IMR-90 (cell line): ENCODE measurements around the gene LDLRAD1. TPM values are rescaled to one million over a fixed set of nuclear protein-coding genes. Genes with fewer than 3 reads are reported as not detected.

Source experiments
- ATAC-seq: fragments of 200-7000 bp; cut with Tn5 transposase; 2 replicates; pipeline ENCODE4 v1.9.1; 2020; ENCODE audit warnings: low read depth, mild to moderate bottlenecking, moderate library complexity
- BruUV-seq: library from RNA; stranded (reverse); fragments of 400-500 nt; replicated peaks from 2 replicates; lab custom pipeline; 2021; lab: Mats Ljungman, UMichigan
- CTCF ChIA-PET: fragments of 300-600 bp; formaldehyde crosslinking; extraction: SDS; loops from one replicate; lab custom pipeline; 2021; ENCODE audit warnings: antibody characterized with exemption; lab: Yijun Ruan, JAX
- POLR2A ChIA-PET: fragments of 300-600 bp; sonication (Branson Sonifier 250); formaldehyde crosslinking; loops from one replicate; lab custom pipeline; 2022; ENCODE audit warnings: antibody characterized with exemption; ENCODE audit not compliant: unreplicated experiment; lab: Charles Lee
- DNase-seq: peaks from one replicate; pipeline ENCODE4 v3.0.0; 2013
- H2AFZ ChIP-seq: replicated peaks from 2 replicates; pipeline ENCODE3; 2013; ENCODE audit warnings: low read length, mild to moderate bottlenecking; ENCODE audit not compliant: poor library complexity
- H2AK5ac ChIP-seq: 2 replicates; pipeline ENCODE4 v1.6.1; 2013; ENCODE audit warnings: low read depth, low read length, inconsistent platforms
- H2AK9ac ChIP-seq: replicated peaks from 2 replicates; pipeline ENCODE3; 2013; ENCODE audit warnings: mild to moderate bottlenecking, low read depth, low read length, moderate library complexity; ENCODE audit not compliant: poor library complexity
- H2BK120ac ChIP-seq: 2 replicates; pipeline ENCODE4 v1.6.1; 2013; ENCODE audit warnings: low read depth, low read length, inconsistent platforms
- H2BK15ac ChIP-seq: 3 replicates; pipeline ENCODE4 v1.6.1; 2013; ENCODE audit warnings: low read depth, low read length, inconsistent platforms
- H2BK20ac ChIP-seq: 2 replicates; pipeline ENCODE4 v1.6.1; 2013; ENCODE audit warnings: low read depth, mild to moderate bottlenecking, inconsistent platforms, low read length, moderate library complexity
- H2BK5ac ChIP-seq: 2 replicates; pipeline ENCODE4 v1.6.1; 2013; ENCODE audit warnings: mild to moderate bottlenecking, low read depth, low read length, inconsistent platforms; ENCODE audit not compliant: poor library complexity, severe bottlenecking
- H3K14ac ChIP-seq: replicated peaks from 2 replicates; pipeline ENCODE4 v1.6.1; 2013; ENCODE audit warnings: low read depth, low read length, inconsistent platforms
- H3K18ac ChIP-seq: 2 replicates; pipeline ENCODE4 v1.6.1; 2013; ENCODE audit warnings: low read depth, low read length, control low read depth
- H3K23ac ChIP-seq: 2 replicates; pipeline ENCODE4 v1.6.1; 2013; ENCODE audit warnings: low read depth, low read length, inconsistent platforms
- H3K27ac ChIP-seq: 2 replicates; pipeline ENCODE4 v1.5.1; 2013; ENCODE audit warnings: mild to moderate bottlenecking, control low read depth, low read length; ENCODE audit not compliant: insufficient read depth
- H3K27me3 ChIP-seq: 2 replicates; pipeline ENCODE4 v1.6.1; 2013; ENCODE audit warnings: low read length; ENCODE audit not compliant: control insufficient read depth, insufficient read depth
- H3K36me3 ChIP-seq: 2 replicates; pipeline ENCODE4 v1.6.1; 2013; ENCODE audit warnings: low read length, mixed read lengths; ENCODE audit not compliant: control insufficient read depth, insufficient read depth
- H3K4ac ChIP-seq: 2 replicates; pipeline ENCODE4 v1.6.1; 2013; ENCODE audit warnings: low read depth, low read length, inconsistent platforms
- H3K4me1 ChIP-seq: 2 replicates; pipeline ENCODE4 v1.6.1; 2013; ENCODE audit warnings: low read length, mixed read lengths; ENCODE audit not compliant: control insufficient read depth, insufficient read depth
- H3K4me2 ChIP-seq: 2 replicates; pipeline ENCODE4 v1.6.1; 2013; ENCODE audit warnings: low read depth, mild to moderate bottlenecking, control low read depth, low read length, moderate library complexity
- H3K4me3 ChIP-seq: 2 replicates; pipeline ENCODE4 v1.5.1; 2013; ENCODE audit warnings: low read depth, mild to moderate bottlenecking, control low read depth, low read length, moderate library complexity; ENCODE audit not compliant: insufficient read depth
- H3K56ac ChIP-seq: 2 replicates; pipeline ENCODE4 v1.6.1; 2013; ENCODE audit warnings: low read length, inconsistent platforms; ENCODE audit not compliant: insufficient read depth; ENCODE audit errors: extremely low read depth
- H3K79me1 ChIP-seq, 2 experiments: 2 replicates each; pipeline ENCODE4 v1.6.1; 2013; ENCODE audit warnings: low read length in 2 of 2, inconsistent platforms in 1 of 2, low read depth in 1 of 2
- H3K9ac ChIP-seq: 2 replicates; pipeline ENCODE4 v1.6.1; 2013; ENCODE audit warnings: low read depth, low read length, control low read depth
- H3K9me1 ChIP-seq: 2 replicates; pipeline ENCODE4 v1.6.1; 2013; ENCODE audit warnings: low read length, inconsistent platforms; ENCODE audit not compliant: insufficient read depth
- H3K9me3 ChIP-seq: 2 replicates; pipeline ENCODE4 v1.6.1; 2013; ENCODE audit warnings: low read length; ENCODE audit not compliant: control insufficient read depth, insufficient read depth
- H4K20me1 ChIP-seq: 2 replicates; pipeline ENCODE4 v1.6.1; 2013; ENCODE audit warnings: low read length, inconsistent platforms; ENCODE audit not compliant: insufficient read depth
- H4K5ac ChIP-seq: 2 replicates; pipeline ENCODE4 v1.6.1; 2013; ENCODE audit warnings: mild to moderate bottlenecking, low read depth, low read length, control low read depth
- H4K8ac ChIP-seq, 2 experiments: 2 replicates each; pipeline ENCODE4 v1.6.1; 2013; ENCODE audit warnings: low read depth in 2 of 2, low read length in 2 of 2, control low read depth in 1 of 2, inconsistent platforms in 1 of 2
- H4K91ac ChIP-seq: 2 replicates; pipeline ENCODE4 v1.6.1; 2013; ENCODE audit warnings: low read depth, low read length, inconsistent platforms; ENCODE audit not compliant: insufficient read depth
- BHLHE40 ChIP-seq: fragments of 150-350 bp; IDR thresholded peaks from 2 replicates; pipeline ENCODE4 v1.6.1; 2016; ENCODE audit warnings: mild to moderate bottlenecking, low read depth, low read length
- CEBPB ChIP-seq: IDR thresholded peaks from 2 replicates; pipeline ENCODE4 v1.6.1; 2012; ENCODE audit warnings: low read depth, low read length, improper control_type of control experiment
- CHD1 ChIP-seq: IDR thresholded peaks from 2 replicates; pipeline ENCODE4 v1.6.1; 2012; ENCODE audit warnings: low read depth, low read length, improper control_type of control experiment
- MAFK ChIP-seq: IDR thresholded peaks from 2 replicates; pipeline ENCODE4 v1.6.1; 2012; ENCODE audit warnings: low read depth, low read length, improper control_type of control experiment
- MXI1 ChIP-seq: IDR thresholded peaks from 2 replicates; pipeline ENCODE4 v1.6.1; 2012; ENCODE audit warnings: low read depth, mild to moderate bottlenecking, low read length, moderate library complexity, borderline replicate concordance
- NFE2L2 ChIP-seq: fragments of 150-350 bp; IDR thresholded peaks from 2 replicates; pipeline ENCODE4 v1.6.1; 2016; ENCODE audit warnings: low read depth, mild to moderate bottlenecking, low read length
- RCOR1 ChIP-seq: IDR thresholded peaks from 2 replicates; pipeline ENCODE4 v1.6.1; 2012; ENCODE audit warnings: mild to moderate bottlenecking, low read length, improper control_type of control experiment; ENCODE audit not compliant: insufficient replicate concordance
- RFX5 ChIP-seq: IDR thresholded peaks from 2 replicates; pipeline ENCODE4 v1.8.0; 2012; ENCODE audit warnings: low read depth, mild to moderate bottlenecking, low read length, moderate library complexity
- SMC3 ChIP-seq: fragments of 150-350 bp; IDR thresholded peaks from 2 replicates; pipeline ENCODE4 v1.6.1; 2016; ENCODE audit warnings: low read depth, mild to moderate bottlenecking, antibody characterized with exemption, low read length, moderate library complexity
- WGBS, 2 experiments: methylation state at CpG; one replicate each; pipeline versions ENCODE4 v1.1.5 to v1.1.7; 2013; ENCODE audit warnings: missing lambda C conversion rate in 2 of 2; ENCODE audit not compliant: insufficient read length in 1 of 2; ENCODE audit errors: extremely low coverage in 2 of 2; 5-methylcytosine and 5-hydroxymethylcytosine counted together
- dilution Hi-C: fragments of 300-500 bp; cut with HindIII; formaldehyde crosslinking; loops from one replicate; pipeline ENCODE4 v1.14.3; 2018; ENCODE audit warnings: low sequenced_read_pairs; ENCODE audit not compliant: unreplicated experiment
- in situ Hi-C: fragments of 300-500 bp; cut with MboI; formaldehyde crosslinking; loops from 3 replicates; pipeline ENCODE4 v1.14.3; 2019; ENCODE audit warnings: low sequenced_read_pairs, inconsistent platforms, mixed read lengths
- intact Hi-C: fragments of 100-400 bp; cut with micrococcal nuclease; formaldehyde crosslinking; loops from 2 replicates; pipeline ENCODE4 v1.10.0; 2022
- polyA plus RNA-seq, 3 experiments: library from polyadenylated mRNA; depleted of rRNA; stranded (reverse); fragments of >200 nt; gene quantifications; 2 replicates each; pipeline ENCODE4 v1.2.3, GENCODE V29; 2012; ENCODE audit warnings: low replicate concordance in 1 of 3
- total RNA-seq: library from RNA; depleted of rRNA; stranded (reverse); fragments of >200 nt; gene quantifications from 2 replicates; pipeline ENCODE4 v1.2.3, GENCODE V29; 2012
- TF ChIP-seq, protein P1 (sequence below): fragments of 150-350 bp; IDR thresholded peaks from 2 replicates; pipeline ENCODE4 v1.6.1; 2016; ENCODE audit warnings: low read depth, mild to moderate bottlenecking, low read length, moderate library complexity, borderline replicate concordance
- TF ChIP-seq, protein P2 (sequence below): fragments of 150-350 bp; IDR thresholded peaks from 2 replicates; pipeline ENCODE4 v1.6.1; 2017; ENCODE audit warnings: mild to moderate bottlenecking, antibody characterized with exemption, low read length, low read depth

Gene LDLRAD1
- total and polyA plus RNA-seq, 2 of the 4 experiments (the other 2 are of a cell fraction): not detected

GRCh38 chr1:53971718-53972117 is 46.3 kb downstream of the LDLRAD1 start:
- Histone ChIP-seq H2AFZ (no peak overlapping the region), H3K56ac (no peak overlapping the region), H4K91ac (peak overlapping the region; percentile 67), H2BK20ac (peak overlapping the region; percentile 65), H3K9me1 (peaks cover 5% of the 10 kb centered on the region; the same call in 1 of the 2 replicates), H3K27ac (peak overlapping the region; percentile 86; the same call in 1 of the 2 replicates), H3K9ac (no peak overlapping the region), H2BK15ac (peak overlapping the region; percentile 12; the same call in 1 of the 3 replicates), H3K79me1 (no peaks in the 10 kb centered on the region), H4K20me1 (peaks cover 7% of the 10 kb centered on the region), H3K27me3 (no peaks in the 10 kb centered on the region), H2BK120ac (peak overlapping the region; percentile 78), H3K4me2 (peak overlapping the region; percentile 65), H4K8ac (peak overlapping the region in 1 of 2 experiments; percentile 87; a peak in 2 of 4 replicates), H3K9me3 (no peaks in the 10 kb centered on the region), H3K18ac (peak overlapping the region; percentile 30; the same call in 1 of the 2 replicates), H3K4ac (peak overlapping the region; percentile 92), H3K4me1 (peaks cover 11% of the 10 kb centered on the region), H2BK5ac (peak overlapping the region; percentile 72), H3K14ac (peak overlapping the region; percentile 64), H3K23ac (peak overlapping the region; percentile 81), H2AK9ac (no peak overlapping the region), H3K36me3 (peaks cover 14% of the 10 kb centered on the region), H3K4me3 (no peak overlapping the region), H4K5ac (peak overlapping the region; percentile 51), H2AK5ac (peak overlapping the region; percentile 95)
- ATAC-seq: peak; percentile 84
- WGBS, 2 experiments: 80% methylated on average over 1 of the region's 2 CpGs; no CpG with 5 or more reads in 1 of the 2 experiments
- dilution Hi-C loops: no loop called here
- POLR2A ChIA-PET: no interaction called here
- peak; percentile 78 for DNase-seq
- no peak for TF ChIP-seq MXI1
- TF ChIP-seq NFE2L2: no peak
- no peak for TF ChIP-seq CEBPB
- TF ChIP-seq MAFK: no peak
- TF ChIP-seq, protein P1, sequence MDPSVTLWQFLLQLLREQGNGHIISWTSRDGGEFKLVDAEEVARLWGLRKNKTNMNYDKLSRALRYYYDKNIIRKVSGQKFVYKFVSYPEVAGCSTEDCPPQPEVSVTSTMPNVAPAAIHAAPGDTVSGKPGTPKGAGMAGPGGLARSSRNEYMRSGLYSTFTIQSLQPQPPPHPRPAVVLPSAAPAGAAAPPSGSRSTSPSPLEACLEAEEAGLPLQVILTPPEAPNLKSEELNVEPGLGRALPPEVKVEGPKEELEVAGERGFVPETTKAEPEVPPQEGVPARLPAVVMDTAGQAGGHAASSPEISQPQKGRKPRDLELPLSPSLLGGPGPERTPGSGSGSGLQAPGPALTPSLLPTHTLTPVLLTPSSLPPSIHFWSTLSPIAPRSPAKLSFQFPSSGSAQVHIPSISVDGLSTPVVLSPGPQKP: no peak
- TF ChIP-seq, protein P2, sequence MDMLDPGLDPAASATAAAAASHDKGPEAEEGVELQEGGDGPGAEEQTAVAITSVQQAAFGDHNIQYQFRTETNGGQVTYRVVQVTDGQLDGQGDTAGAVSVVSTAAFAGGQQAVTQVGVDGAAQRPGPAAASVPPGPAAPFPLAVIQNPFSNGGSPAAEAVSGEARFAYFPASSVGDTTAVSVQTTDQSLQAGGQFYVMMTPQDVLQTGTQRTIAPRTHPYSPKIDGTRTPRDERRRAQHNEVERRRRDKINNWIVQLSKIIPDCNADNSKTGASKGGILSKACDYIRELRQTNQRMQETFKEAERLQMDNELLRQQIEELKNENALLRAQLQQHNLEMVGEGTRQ: no peak
- TF ChIP-seq BHLHE40: no peak
- no peak for TF ChIP-seq SMC3
- TF ChIP-seq RCOR1: no peak
- no peak for TF ChIP-seq CHD1
- TF ChIP-seq RFX5: no peak
- in situ Hi-C loops: no loop called here
- intact Hi-C loops: loop anchor here (1.0 kb wide), 1 partner anchor 11 kb away; no protein-coding TSS in a partner anchor
- no TSS peak for BruUV-seq
- CTCF ChIA-PET: no interaction called here
